Muscle of leg (tissue), 16 donors: ENCODE measurements around the gene PSENEN. TPM values are rescaled to one million over a fixed set of nuclear protein-coding genes. Genes with fewer than 3 reads are reported as not detected.

Source experiments
- DNase-seq: peaks from one replicate; pipeline ENCODE4 v3.0.0; 2013
- H3K27ac ChIP-seq: one replicate; pipeline ENCODE4 v1.5.1; 2013; ENCODE audit warnings: mild to moderate bottlenecking, low read length, control low read depth
- H3K27me3 ChIP-seq: one replicate; pipeline ENCODE4 v1.6.1; 2013; ENCODE audit warnings: low read length; ENCODE audit not compliant: control insufficient read depth, insufficient read depth
- H3K36me3 ChIP-seq: one replicate; pipeline ENCODE4 v1.6.1; 2013; ENCODE audit warnings: low read length; ENCODE audit not compliant: control insufficient read depth, insufficient read depth
- H3K4me1 ChIP-seq: one replicate; pipeline ENCODE4 v1.6.1; 2013; ENCODE audit warnings: low read length; ENCODE audit not compliant: control insufficient read depth, insufficient read depth
- H3K4me3 ChIP-seq: one replicate; pipeline ENCODE4 v1.5.1; 2013; ENCODE audit warnings: low read length, control low read depth
- H3K9me3 ChIP-seq: replicated peaks from 2 replicates; pipeline ENCODE4 v1.6.1; 2013; ENCODE audit warnings: low read depth, low read length; ENCODE audit not compliant: control insufficient read depth
- WGBS: methylation state at CpG from one replicate; pipeline ENCODE4 v1.1.5; 2013; ENCODE audit warnings: missing lambda C conversion rate; ENCODE audit not compliant: insufficient coverage; 5-methylcytosine and 5-hydroxymethylcytosine counted together
- long read RNA-seq, 11 donors: transcript quantifications; one replicate each; lab custom pipeline, GENCODE V29; 2026
- polyA plus RNA-seq, 8 donors: library from polyadenylated mRNA; unstranded; fragments of 120-200 nt; gene quantifications; one replicate each; pipeline versions ENCODE4 v1.2.1 to v1.2.3, GENCODE V29; 2013; ENCODE audit warnings: inconsistent platforms in 1 of 8, low replicate concordance in 1 of 8; ENCODE audit not compliant: insufficient read length in 8 of 8, insufficient read depth in 1 of 8
- total RNA-seq: library from RNA; stranded (reverse); fragments of 120-200 nt; gene quantifications from one replicate; pipeline ENCODE4 v1.2.4, GENCODE V29; 2013

PSENEN gene
- total RNA-seq (40.2 TPM), polyA plus RNA-seq (10 to 100 TPM; 34.1 to 45.1 (median 36.8) TPM)
- long read RNA-seq, donor 1, transcript PSENEN-202 (4 exons, 1,661 nt) = major isoform, 14 of 14 reads
- long read RNA-seq, donor 1, partial matches to known transcripts = 0 of 14 reads
- long read RNA-seq, donor 1, other reads (novel, unspliced or antisense) = 0 of 14 reads
- long read RNA-seq, donor 2, partial matches to known transcripts = 0 of 2 reads
- long read RNA-seq, donor 2, other reads (novel, unspliced or antisense) = 0 of 2 reads
- long read RNA-seq, donor 3, transcript PSENEN-202 (4 exons, 1,661 nt) = major isoform, 28 of 29 reads
- long read RNA-seq, donor 3, partial matches to known transcripts = 0 of 29 reads
- long read RNA-seq, donor 3, other reads (novel, unspliced or antisense) = 0 of 29 reads
- long read RNA-seq, donor 4, partial matches to known transcripts = 0 of 10 reads
- long read RNA-seq, donor 4, other reads (novel, unspliced or antisense) = 6 of 10 reads
- long read RNA-seq, donor 5, transcript PSENEN-202 (4 exons, 1,661 nt) = major isoform, 38 of 52 reads
- long read RNA-seq, donor 5, partial matches to known transcripts = 6 of 52 reads
- long read RNA-seq, donor 5, other reads (novel, unspliced or antisense) = 5 of 52 reads
- long read RNA-seq, donor 6, transcript PSENEN-202 (4 exons, 1,661 nt) = major isoform, 24 of 40 reads
- long read RNA-seq, donor 6, transcript PSENEN-203 (3 exons, 833 nt) = minor isoform, 6 of 40 reads
- long read RNA-seq, donor 6, partial matches to known transcripts = 0 of 40 reads
- long read RNA-seq, donor 6, other reads (novel, unspliced or antisense) = 7 of 40 reads
- long read RNA-seq, donor 7, transcript PSENEN-202 (4 exons, 1,661 nt) = major isoform, 18 of 26 reads
- long read RNA-seq, donor 7, partial matches to known transcripts = 5 of 26 reads
- long read RNA-seq, donor 7, other reads (novel, unspliced or antisense) = 0 of 26 reads
- long read RNA-seq, donor 8, transcript PSENEN-202 (4 exons, 1,661 nt) = major isoform, 17 of 22 reads
- long read RNA-seq, donor 8, partial matches to known transcripts = 0 of 22 reads
- long read RNA-seq, donor 8, other reads (novel, unspliced or antisense) = 0 of 22 reads
- long read RNA-seq, donor 9, transcript PSENEN-202 (4 exons, 1,661 nt) = major isoform, 11 of 19 reads
- long read RNA-seq, donor 9, partial matches to known transcripts = 0 of 19 reads
- long read RNA-seq, donor 9, other reads (novel, unspliced or antisense) = 6 of 19 reads
- long read RNA-seq, donor 10, transcript PSENEN-202 (4 exons, 1,661 nt) = major isoform, 24 of 37 reads
- long read RNA-seq, donor 10, partial matches to known transcripts = 10 of 37 reads
- long read RNA-seq, donor 10, other reads (novel, unspliced or antisense) = 0 of 37 reads
- long read RNA-seq, donor 11, transcript PSENEN-202 (4 exons, 1,661 nt) = major isoform, 16 of 19 reads
- long read RNA-seq, donor 11, partial matches to known transcripts = 0 of 19 reads
- long read RNA-seq, donor 11, other reads (novel, unspliced or antisense) = 0 of 19 reads

GRCh38 chr19:35745328-35746086, at the start of gene PSENEN, which contains the start of gene U2AF1L4:
Gene PSENEN, plus strand, starts transcription at chr19:35745651. Its CDS starts 280 bp downstream, at chr19:35745931.
Gene U2AF1L4, minus strand, starts transcription at chr19:35745418. Its CDS starts 27 bp downstream, at chr19:35745391.
- H3K27ac ChIP-seq = peak within 1 kb of the TSS; percentile 99
- under 1% methylated on average over 22 of the region's 40 CpGs for WGBS
- peak; percentile 100 for DNase-seq
- H3K4me3 ChIP-seq = peak within 1 kb of the TSS; percentile 92
- peaks cover 18% of the 10 kb centered on the region for H3K36me3 ChIP-seq
- peaks cover 49% of the 10 kb centered on the region for H3K4me1 ChIP-seq
- H3K9me3 ChIP-seq = no peaks in the 10 kb centered on the region
- no peaks in the 10 kb centered on the region for H3K27me3 ChIP-seq

GRCh38 chr19:35695895-35696422, 49.5 kb upstream of the PSENEN start:
- Histone ChIP-seq H3K4me3 (no peak overlapping the region), H3K27me3 (no peaks in the 10 kb centered on the region), H3K27ac (no peak overlapping the region), H3K9me3 (no peaks in the 10 kb centered on the region), H3K4me1 (no peaks in the 10 kb centered on the region), H3K36me3 (no peaks in the 10 kb centered on the region)
- DNase-seq = no peak
- WGBS = no CpG with 5 or more reads among the region's 2 CpGs

GRCh38 chr19:35696835-35697234, 48.6 kb upstream of the PSENEN start:
- 71% methylated on average over 3 of the region's 4 CpGs for WGBS
- Histone ChIP-seq H3K27me3 (no peaks in the 10 kb centered on the region), H3K4me3 (no peak overlapping the region), H3K9me3 (no peaks in the 10 kb centered on the region), H3K36me3 (no peaks in the 10 kb centered on the region), H3K4me1 (no peaks in the 10 kb centered on the region), H3K27ac (no peak overlapping the region)
- DNase-seq = no peak

GRCh38 chr19:35702223-35703012, 43.0 kb upstream of the PSENEN start:
- H3K9me3 ChIP-seq = no peaks in the 10 kb centered on the region
- peak; percentile 99 for DNase-seq
- H3K27ac ChIP-seq = no peak overlapping the region
- under 1% methylated on average over 46 of the region's 50 CpGs for WGBS
- peaks cover 8% of the 10 kb centered on the region for H3K27me3 ChIP-seq
- no peaks in the 10 kb centered on the region for H3K36me3 ChIP-seq
- H3K4me3 ChIP-seq = peak overlapping the region; percentile 60
- H3K4me1 ChIP-seq = peaks cover 10% of the 10 kb centered on the region

GRCh38 chr19:35703343-35703742, 42.1 kb upstream of the PSENEN start:
- Histone ChIP-seq H3K4me3 (no peak overlapping the region), H3K9me3 (no peaks in the 10 kb centered on the region), H3K27me3 (peaks cover 8% of the 10 kb centered on the region), H3K27ac (no peak overlapping the region), H3K36me3 (no peaks in the 10 kb centered on the region), H3K4me1 (peaks cover 10% of the 10 kb centered on the region)
- no peak for DNase-seq
- WGBS = 53% methylated on average over 3 of the region's 9 CpGs

- WGBS = 21% methylated on average over 24 of the region's 24 CpGs
- DNase-seq = peak; percentile 50
- Histone ChIP-seq H3K4me1 (peaks cover 10% of the 10 kb centered on the region), H3K27me3 (peaks cover 8% of the 10 kb centered on the region), H3K36me3 (no peaks in the 10 kb centered on the region), H3K4me3 (no peak within 1 kb of the TSS), H3K9me3 (no peaks in the 10 kb centered on the region), H3K27ac (no peak within 1 kb of the TSS)
These were observed 41.2 kb upstream of the PSENEN start, which contains the start of gene ZBTB32 for GRCh38 chr19:35704218-35704617. Gene ZBTB32, plus strand, starts transcription at chr19:35704558. Its CDS starts 10,069 bp downstream, at chr19:35714627.

GRCh38 chr19:35708391-35708790, 37.1 kb upstream of the PSENEN start:
- H3K27me3 ChIP-seq = peaks cover 8% of the 10 kb centered on the region
- DNase-seq = no peak
- H3K4me1 ChIP-seq = no peaks in the 10 kb centered on the region
- no peak overlapping the region for H3K27ac ChIP-seq
- WGBS = 75% methylated on average over 1 of the region's 1 CpG
- no peaks in the 10 kb centered on the region for H3K36me3 ChIP-seq
- no peaks in the 10 kb centered on the region for H3K9me3 ChIP-seq
- H3K4me3 ChIP-seq = no peak overlapping the region
